Common myeloid progenitor, CD34-positive (primary cell): ENCODE results near the gene SLC18B1.
A peak's percentile ranks its signal among the peaks of the same experiment; 100 is the strongest.

Experiments used
- CTCF ChIA-PET: fragments of 350-600 bp; sonication (Branson Sonifier 250); formaldehyde crosslinking; loops from one replicate; lab custom pipeline; 2021; ENCODE audit warnings: antibody characterized with exemption; lab: Charles Lee
- POLR2A ChIA-PET: fragments of 350-600 bp; sonication (Branson Sonifier 250); formaldehyde crosslinking; loops from one replicate; lab custom pipeline; 2021; ENCODE audit warnings: antibody characterized with exemption; lab: Charles Lee
- DNase-seq, 3 donors: peaks; one replicate each; pipeline versions ENCODE4 v3.0.0 to v3.0.0-alpha.2; 2013
- H3K27ac ChIP-seq, 2 experiments: 1 replicate in 1 of 2; 2 replicates in 1 of 2; pipeline ENCODE4 v1.7.0; 2013; ENCODE audit warnings: inconsistent platforms in 2 of 2, low read length in 2 of 2, mild to moderate bottlenecking in 2 of 2, low read depth in 1 of 2, moderate library complexity in 1 of 2; ENCODE audit not compliant: severe bottlenecking in 2 of 2, insufficient read depth in 1 of 2, poor library complexity in 1 of 2
- H3K27me3 ChIP-seq, 5 experiments: replicated peaks in 2 of 5; 1 replicate in 3 of 5; 2 replicates in 2 of 5; pipeline versions ENCODE4 v1.6.1 to v1.7.0; 2013; ENCODE audit warnings: low read length in 4 of 5, mild to moderate bottlenecking in 2 of 5, moderate library complexity in 2 of 5, inconsistent platforms in 1 of 5; ENCODE audit not compliant: insufficient read depth in 5 of 5, control insufficient read depth in 4 of 5
- H3K36me3 ChIP-seq, 4 experiments: 1 replicate in 2 of 4; 2 replicates in 2 of 4; pipeline versions ENCODE4 v1.6.1 to v1.7.0; 2013; ENCODE audit warnings: low read length in 3 of 4, control low read depth in 1 of 4, mild to moderate bottlenecking in 1 of 4; ENCODE audit not compliant: control insufficient read depth in 4 of 4, insufficient read depth in 4 of 4
- H3K4me1 ChIP-seq, 4 experiments: 1 replicate in 3 of 4; 2 replicates in 1 of 4; pipeline versions ENCODE4 v1.6.1 to v1.7.1; 2013; ENCODE audit warnings: low read length in 3 of 4, mild to moderate bottlenecking in 3 of 4, control low read depth in 1 of 4, inconsistent platforms in 1 of 4, moderate library complexity in 1 of 4; ENCODE audit not compliant: control insufficient read depth in 4 of 4, insufficient read depth in 4 of 4; ENCODE audit errors: control extremely low read depth in 1 of 4
- H3K4me3 ChIP-seq, 7 experiments: 1 replicate in 4 of 7; 2 replicates in 3 of 7; pipeline versions ENCODE4 v1.5.1 to v1.7.0; 2013; ENCODE audit warnings: mild to moderate bottlenecking in 7 of 7, low read length in 6 of 7, moderate library complexity in 6 of 7, inconsistent platforms in 2 of 7, low read depth in 2 of 7, control low read depth in 1 of 7; ENCODE audit not compliant: insufficient read depth in 4 of 7, control insufficient read depth in 1 of 7; ENCODE audit errors: extremely low read depth in 1 of 7
- H3K9me3 ChIP-seq, 5 experiments: 1 replicate in 4 of 5; 2 replicates in 1 of 5; pipeline versions ENCODE4 v1.6.1 to v1.7.1; 2013; ENCODE audit warnings: low read length in 4 of 5, mild to moderate bottlenecking in 2 of 5, inconsistent platforms in 1 of 5, low read depth in 1 of 5, moderate library complexity in 1 of 5; ENCODE audit not compliant: control insufficient read depth in 4 of 5, insufficient read depth in 2 of 5; ENCODE audit errors: control extremely low read depth in 1 of 5
- WGBS: methylation state at CpG from one replicate; pipeline ENCODE4 v1.1.5; 2013; ENCODE audit not compliant: insufficient coverage; 5-methylcytosine and 5-hydroxymethylcytosine counted together

Gene SLC18B1

DNA sequence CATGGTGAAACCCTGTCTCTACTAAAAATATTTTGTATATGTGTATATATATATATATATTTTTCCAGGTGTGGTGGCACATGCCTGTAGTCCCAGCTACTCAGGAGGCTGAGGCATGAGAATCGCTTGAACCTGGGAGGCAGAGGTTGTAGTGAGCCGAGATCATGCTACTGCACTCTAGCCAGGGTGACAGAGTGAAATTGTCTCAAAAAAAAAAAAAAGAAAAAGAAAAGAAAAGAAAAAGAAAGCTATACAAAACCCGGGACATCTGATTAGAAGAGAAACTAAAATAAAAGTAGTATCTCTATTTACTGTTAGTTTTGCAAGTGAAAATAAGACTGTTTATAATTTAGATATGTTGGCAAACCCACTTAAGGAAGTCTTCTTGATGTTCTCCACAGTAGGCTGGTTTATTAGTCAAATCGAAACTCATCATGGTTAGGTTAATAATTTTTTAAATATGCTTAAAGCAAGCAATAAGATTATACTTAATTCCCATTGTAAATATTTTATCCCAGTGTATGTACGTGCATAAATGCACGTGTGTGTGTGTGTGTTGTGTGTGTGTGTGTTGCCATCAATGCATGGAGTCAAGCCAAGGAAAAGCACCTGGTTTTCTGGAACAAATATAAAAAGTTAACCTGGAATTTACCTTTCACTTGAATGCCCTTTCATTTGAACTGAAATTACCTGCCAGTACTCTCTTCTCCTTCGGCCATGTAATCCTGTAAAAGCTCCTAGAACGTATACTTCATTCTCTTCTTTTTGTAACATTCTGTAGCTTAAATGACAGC is 47.8 kb downstream of the SLC18B1 start:
- no peak overlapping the region for H3K4me3 ChIP-seq
- WGBS = 92% methylated on average over 4 of the region's 8 CpGs
- CTCF ChIA-PET = interaction anchor here (1.7 to 1.8 kb wide), 2 partner anchors 13 to 17 kb away, joined by 4 read pairs; no protein-coding TSS in a partner anchor
- POLR2A ChIA-PET = interaction anchor here (0.7 kb wide), 1 partner anchor 66 kb away, joined by 3 read pairs; no protein-coding TSS in a partner anchor
- H3K27me3 ChIP-seq = no peaks in the 10 kb centered on the region
- no peaks in the 10 kb centered on the region for H3K9me3 ChIP-seq
- H3K36me3 ChIP-seq = peaks cover 0 to 2% (median 0%) of the 10 kb centered on the region in 4 experiments
- no peak overlapping the region for H3K27ac ChIP-seq
- no peak for DNase-seq
- H3K4me1 ChIP-seq = peaks cover 0 to 3% (median 0%) of the 10 kb centered on the region in 4 experiments

- no peaks in the 10 kb centered on the region for H3K27me3 ChIP-seq
- H3K4me1 ChIP-seq = peaks cover 0 to 3% (median 0%) of the 10 kb centered on the region in 4 experiments
- DNase-seq = peak in 1 of 3 donors; percentile 11
- no peak overlapping the region for H3K27ac ChIP-seq
- WGBS = 68% methylated on average over 3 of the region's 4 CpGs
- no peaks in the 10 kb centered on the region for H3K9me3 ChIP-seq
- ChIA-PET CTCF (interaction anchor here (0.7 to 1.8 kb wide), 6 partner anchors 9 to 64 kb away, joined by 3 to 5 read pairs (median 4); partner anchors contain the start of gene VNN2), POLR2A (no interaction called here)
- no peak overlapping the region for H3K4me3 ChIP-seq
- H3K36me3 ChIP-seq = peaks cover 0 to 2% (median 0%) of the 10 kb centered on the region in 4 experiments
Measured at GRCh38 chr6:132749111-132749510, 49.3 kb downstream of the SLC18B1 start.

- ChIA-PET POLR2A (no interaction called here), CTCF (interaction anchor here (0.7 to 1.8 kb wide), 5 partner anchors 12 to 64 kb away, joined by 3 to 5 read pairs (median 4); no protein-coding TSS in a partner anchor)
- H3K9me3 ChIP-seq = no peaks in the 10 kb centered on the region
- H3K27ac ChIP-seq = no peak overlapping the region
- H3K4me3 ChIP-seq = no peak overlapping the region
- DNase-seq = no peak
- H3K27me3 ChIP-seq = no peaks in the 10 kb centered on the region
- peaks cover 0 to 2% (median 0%) of the 10 kb centered on the region in 4 experiments for H3K36me3 ChIP-seq
- H3K4me1 ChIP-seq = peaks cover 0 to 3% (median 0%) of the 10 kb centered on the region in 4 experiments
- 100% methylated on average over 1 of the region's 1 CpG for WGBS
Measured at GRCh38 chr6:132748446-132748845, 50.0 kb downstream of the SLC18B1 start.

- POLR2A ChIA-PET = no interaction called here
- WGBS = no CpG with 5 or more reads among the region's 1 CpG
Measured at GRCh38 chr6:132746048-132746447, 52.4 kb downstream of the SLC18B1 start.

GRCh38 chr6:132742495-132742894 is 55.9 kb downstream of the SLC18B1 start:
- H3K9me3 ChIP-seq = no peaks in the 10 kb centered on the region
- peaks cover 0 to 4% (median 2%) of the 10 kb centered on the region in 4 experiments for H3K4me1 ChIP-seq
- H3K36me3 ChIP-seq = no peaks in the 10 kb centered on the region
- no peaks in the 10 kb centered on the region for H3K27me3 ChIP-seq
- peak in 2 of 3 donors; percentile 60 to 75 for DNase-seq
- H3K4me3 ChIP-seq = peak overlapping the region in 1 of 7 experiments; percentile 30
- no peak overlapping the region for H3K27ac ChIP-seq
- POLR2A ChIA-PET = no interaction called here
- WGBS = 25% methylated on average over 1 of the region's 4 CpGs
- CTCF ChIA-PET = interaction anchor here (1.1 to 2.2 kb wide), 2 partner anchors 14 to 19 kb away, joined by 3 to 4 read pairs; no protein-coding TSS in a partner anchor

More at GRCh38 chr6:132746048-132746447, 52.4 kb downstream of the SLC18B1 start:
- no peak overlapping the region for H3K27ac ChIP-seq
- no peak overlapping the region for H3K4me3 ChIP-seq
- DNase-seq = no peak
- H3K27me3 ChIP-seq = no peaks in the 10 kb centered on the region
- H3K9me3 ChIP-seq = no peaks in the 10 kb centered on the region
- peaks cover 0 to 4% (median 2%) of the 10 kb centered on the region in 4 experiments for H3K4me1 ChIP-seq
- peaks cover 0 to 2% (median 0%) of the 10 kb centered on the region in 4 experiments for H3K36me3 ChIP-seq
- CTCF ChIA-PET = no interaction called here

GRCh38 chr6:132741281-132741680 is 57.2 kb downstream of the SLC18B1 start:
- Histone ChIP-seq H3K4me1 (peaks cover 0 to 9% (median 2%) of the 10 kb centered on the region in 4 experiments), H3K27me3 (no peaks in the 10 kb centered on the region), H3K4me3 (no peak overlapping the region), H3K9me3 (no peaks in the 10 kb centered on the region), H3K36me3 (no peaks in the 10 kb centered on the region), H3K27ac (no peak overlapping the region)
- DNase-seq = no peak
- POLR2A ChIA-PET = no interaction called here
- CTCF ChIA-PET = no interaction called here
- no CpG with 5 or more reads among the region's 1 CpG for WGBS

- CTCF ChIA-PET = interaction anchor here (1.1 to 3.7 kb wide), 3 partner anchors 13 to 61 kb away, joined by 3 to 15 read pairs (median 4); no protein-coding TSS in a partner anchor
- Histone ChIP-seq H3K27ac (no peak overlapping the region), H3K4me3 (no peak overlapping the region), H3K27me3 (no peaks in the 10 kb centered on the region), H3K4me1 (peaks cover 0 to 11% (median 2%) of the 10 kb centered on the region in 4 experiments), H3K36me3 (no peaks in the 10 kb centered on the region), H3K9me3 (peaks cover 0 to 2% (median 0%) of the 10 kb centered on the region in 5 experiments)
- WGBS = 80% methylated on average over 1 of the region's 1 CpG
- POLR2A ChIA-PET = no interaction called here
- DNase-seq = no peak
Measured at GRCh38 chr6:132736239-132736638, 62.2 kb downstream of the SLC18B1 start.
